ENCODE results near the gene ATP7A. TPM values are rescaled to one million over a fixed set of nuclear protein-coding genes. Genes with fewer than 3 reads are reported as not detected.
"Not testable (repeated sequence)": the region's sequence is repeated elsewhere in the genome, so short reads cannot be mapped to it uniquely, and the experiment has no call there.

Gene ATP7A
- total RNA-seq, 1 donor from 2014 or later: 8.2 TPM

DNA sequence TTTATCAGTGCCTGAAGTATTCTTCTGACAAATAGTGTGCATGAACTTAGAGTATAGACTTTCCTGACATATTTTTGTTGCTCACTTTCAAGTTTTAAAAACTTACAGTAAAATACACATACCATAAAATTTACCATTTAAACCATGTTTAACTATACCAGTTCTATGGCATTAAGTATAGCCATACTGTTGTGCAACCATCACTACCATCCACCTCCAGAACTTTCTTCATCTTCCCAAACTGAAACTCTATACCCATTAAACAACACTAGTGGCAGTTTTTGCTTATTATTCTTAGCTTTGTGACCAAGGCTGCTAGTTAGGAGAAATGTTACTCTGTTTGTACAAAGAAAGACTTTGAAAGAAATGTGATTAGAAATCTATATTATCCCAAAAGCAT, 25.8 kb downstream of the ATP7A start:
- no peak for DNase-seq (ENCODE audit: low read depth)
- Histone ChIP-seq H3K4me3 (ENCODE audit: low read depth, low read length) (no peak overlapping the region), H3K27me3 (ENCODE audit: control insufficient read depth, insufficient read depth, low read length) (no peaks in the 10 kb centered on the region), H3K36me3 (ENCODE audit: control insufficient read depth, insufficient read depth, low read length) (no peaks in the 10 kb centered on the region)
- TF ChIP-seq, protein P1, sequence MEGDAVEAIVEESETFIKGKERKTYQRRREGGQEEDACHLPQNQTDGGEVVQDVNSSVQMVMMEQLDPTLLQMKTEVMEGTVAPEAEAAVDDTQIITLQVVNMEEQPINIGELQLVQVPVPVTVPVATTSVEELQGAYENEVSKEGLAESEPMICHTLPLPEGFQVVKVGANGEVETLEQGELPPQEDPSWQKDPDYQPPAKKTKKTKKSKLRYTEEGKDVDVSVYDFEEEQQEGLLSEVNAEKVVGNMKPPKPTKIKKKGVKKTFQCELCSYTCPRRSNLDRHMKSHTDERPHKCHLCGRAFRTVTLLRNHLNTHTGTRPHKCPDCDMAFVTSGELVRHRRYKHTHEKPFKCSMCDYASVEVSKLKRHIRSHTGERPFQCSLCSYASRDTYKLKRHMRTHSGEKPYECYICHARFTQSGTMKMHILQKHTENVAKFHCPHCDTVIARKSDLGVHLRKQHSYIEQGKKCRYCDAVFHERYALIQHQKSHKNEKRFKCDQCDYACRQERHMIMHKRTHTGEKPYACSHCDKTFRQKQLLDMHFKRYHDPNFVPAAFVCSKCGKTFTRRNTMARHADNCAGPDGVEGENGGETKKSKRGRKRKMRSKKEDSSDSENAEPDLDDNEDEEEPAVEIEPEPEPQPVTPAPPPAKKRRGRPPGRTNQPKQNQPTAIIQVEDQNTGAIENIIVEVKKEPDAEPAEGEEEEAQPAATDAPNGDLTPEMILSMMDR (IDR thresholded peaks at IDR 0.05; ENCODE audit: insufficient read depth, low read length, poor library complexity, severe bottlenecking): no peak

DNA sequence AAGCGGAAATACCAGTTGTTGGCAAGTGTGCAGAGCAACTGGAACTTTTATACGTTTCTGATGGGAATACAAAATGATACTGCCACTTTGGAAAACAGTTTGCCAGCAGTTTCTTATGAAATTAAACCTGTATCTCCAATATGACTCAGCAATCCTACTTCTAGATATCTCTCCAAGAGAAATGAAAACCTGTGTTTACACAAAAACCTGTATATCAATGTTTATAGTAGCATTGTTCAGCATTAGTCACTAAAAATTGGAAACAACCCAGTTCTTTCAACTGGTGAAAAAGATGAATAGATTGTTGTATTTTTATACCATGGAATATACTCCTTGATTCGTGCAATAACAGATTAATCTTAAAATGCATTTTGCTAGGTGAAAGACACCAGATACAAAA, 26.8 kb downstream of the ATP7A start:
- no peaks in the 10 kb centered on the region for H3K36me3 ChIP-seq (ENCODE audit: control insufficient read depth, insufficient read depth, low read length)
- DNase-seq (ENCODE audit: low read depth): no peak
- TF ChIP-seq, protein P1 (IDR thresholded peaks at IDR 0.05; ENCODE audit: insufficient read depth, low read length, poor library complexity, severe bottlenecking): no peak
- H3K27me3 ChIP-seq (ENCODE audit: control insufficient read depth, insufficient read depth, low read length): no peaks in the 10 kb centered on the region
- H3K4me3 ChIP-seq (ENCODE audit: low read depth, low read length): no peak overlapping the region

DNA sequence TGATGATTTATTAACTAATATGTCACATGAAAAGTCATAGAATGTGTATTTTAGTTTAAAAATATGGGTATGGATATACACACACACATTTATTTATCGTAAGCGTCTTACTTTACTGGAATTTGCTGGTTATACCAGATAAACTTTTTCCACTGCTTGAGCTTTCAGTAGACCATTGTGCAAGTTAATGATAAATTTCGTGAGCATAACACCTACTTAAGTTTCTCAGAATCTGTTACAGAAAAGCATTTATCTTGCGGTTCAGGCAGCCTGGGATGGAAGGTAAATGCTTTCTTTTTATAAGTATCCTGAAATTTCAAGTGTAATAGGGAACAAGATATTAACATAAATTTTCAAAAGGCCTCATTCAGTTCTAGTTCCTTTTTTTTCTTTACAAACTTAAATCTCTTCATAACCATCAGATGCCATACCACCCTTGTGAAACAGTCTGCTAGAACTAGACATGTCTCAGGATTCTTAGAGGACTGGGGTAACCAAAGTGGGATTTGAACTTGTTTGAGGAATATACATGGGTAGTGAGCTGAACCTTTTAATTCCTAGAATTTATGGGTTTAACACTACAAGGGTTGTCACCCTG, 27.7 kb downstream of the ATP7A start:
- Histone ChIP-seq H3K27me3 (ENCODE audit: control insufficient read depth, insufficient read depth, low read length) (no peaks in the 10 kb centered on the region), H3K4me3 (ENCODE audit: low read depth, low read length) (no peak overlapping the region), H3K36me3 (ENCODE audit: control insufficient read depth, insufficient read depth, low read length) (no peaks in the 10 kb centered on the region)
- DNase-seq (ENCODE audit: low read depth): no peak
- TF ChIP-seq, protein P1 (IDR thresholded peaks at IDR 0.05; ENCODE audit: insufficient read depth, low read length, poor library complexity, severe bottlenecking): no peak

DNA sequence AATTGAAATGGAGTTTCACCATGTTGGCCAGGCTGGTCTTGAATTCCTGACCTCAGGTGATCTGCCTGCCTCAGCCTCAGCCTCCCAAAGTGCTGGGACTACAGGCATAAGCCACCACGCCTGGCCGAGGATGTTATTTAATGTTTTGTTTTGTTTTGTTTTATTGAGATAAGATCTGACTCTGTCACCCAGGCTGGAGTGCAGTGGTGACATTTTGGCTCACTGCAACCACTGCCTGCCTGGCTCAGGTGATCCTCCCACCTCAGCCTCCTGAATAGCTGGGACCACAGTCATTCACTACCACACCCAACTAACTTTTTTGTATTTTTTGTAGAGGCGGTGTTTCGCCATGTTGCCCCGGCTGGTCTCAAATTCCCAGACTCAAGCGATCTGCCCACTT, 34.5 kb downstream of the ATP7A start:
- not testable (repeated sequence) for H3K4me3 ChIP-seq (ENCODE audit: low read depth, low read length); DNase-seq (ENCODE audit: low read depth); H3K36me3 ChIP-seq (ENCODE audit: control insufficient read depth, insufficient read depth, low read length); H3K27me3 ChIP-seq (ENCODE audit: control insufficient read depth, insufficient read depth, low read length)

DNA sequence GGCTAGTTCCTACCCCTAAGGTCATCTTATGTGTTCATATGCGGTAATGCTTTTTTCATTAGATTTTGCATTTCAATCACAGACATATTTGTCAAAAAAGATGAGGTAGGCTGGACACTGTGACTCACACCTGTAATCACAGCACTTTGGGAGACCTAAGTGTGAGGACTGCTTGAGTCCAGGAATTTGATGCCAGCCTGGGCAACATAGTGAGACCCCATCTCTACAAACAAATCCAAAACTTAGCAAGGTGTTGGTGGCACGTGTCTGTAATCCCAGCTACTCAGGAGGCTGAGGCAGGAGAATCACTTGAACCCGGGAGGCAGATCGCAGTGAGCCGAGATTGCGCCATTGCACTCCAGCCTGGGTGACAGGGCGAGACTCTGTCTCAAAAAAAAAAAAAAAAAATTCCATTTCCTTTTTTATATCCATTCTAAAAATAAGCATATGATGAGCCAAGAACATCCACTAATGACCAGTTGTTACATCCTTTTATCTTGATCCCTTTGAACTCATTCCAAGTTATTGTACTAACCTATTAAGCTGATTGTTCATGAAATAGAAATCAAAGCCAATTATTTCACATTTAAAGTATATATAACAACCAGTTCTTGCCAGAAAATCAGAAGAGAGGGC, 35.5 kb downstream of the ATP7A start:
- Histone ChIP-seq H3K36me3 (ENCODE audit: control insufficient read depth, insufficient read depth, low read length) (no peaks in the 10 kb centered on the region), H3K4me3 (ENCODE audit: low read depth, low read length) (no peak overlapping the region), H3K27me3 (ENCODE audit: control insufficient read depth, insufficient read depth, low read length) (no peaks in the 10 kb centered on the region)
- DNase-seq (ENCODE audit: low read depth): no peak
- TF ChIP-seq, protein P1 (IDR thresholded peaks at IDR 0.05; ENCODE audit: insufficient read depth, low read length, poor library complexity, severe bottlenecking): no peak

DNA sequence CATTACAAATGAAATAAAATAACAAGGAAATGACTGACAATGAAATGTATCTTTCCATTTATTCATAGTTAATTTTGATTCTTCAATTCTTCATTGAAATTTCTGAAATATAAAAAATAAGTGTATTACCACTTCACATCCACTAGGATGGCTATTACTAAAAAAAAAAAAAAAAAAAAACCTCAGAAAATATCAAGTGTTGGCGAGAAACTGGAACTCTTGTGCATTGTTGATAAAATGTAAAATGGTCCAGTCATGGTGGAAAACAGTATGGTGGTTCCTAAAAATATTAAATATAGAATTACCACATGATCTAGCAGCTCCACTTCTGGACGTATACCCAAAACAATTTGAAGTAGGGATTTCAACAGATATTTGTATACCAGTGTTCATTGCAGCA, 36.1 kb downstream of the ATP7A start:
- Histone ChIP-seq H3K4me3 (ENCODE audit: low read depth, low read length) (no peak overlapping the region), H3K36me3 (ENCODE audit: control insufficient read depth, insufficient read depth, low read length) (no peaks in the 10 kb centered on the region), H3K27me3 (ENCODE audit: control insufficient read depth, insufficient read depth, low read length) (no peaks in the 10 kb centered on the region)
- no peak for DNase-seq (ENCODE audit: low read depth)
- TF ChIP-seq, protein P1 (IDR thresholded peaks at IDR 0.05; ENCODE audit: insufficient read depth, low read length, poor library complexity, severe bottlenecking): no peak

All from kidney epithelial cell (primary cell).